Cardiac septum (tissue), 1 donor: Measurements from ENCODE around the gene TRIM67. TPM values are rescaled to one million over a fixed set of nuclear protein-coding genes. Genes with fewer than 3 reads are reported as not detected.
A peak's percentile ranks its signal among the peaks of the same experiment; 100 is the strongest.

Experiments
- DNase-seq: peaks from one replicate; pipeline ENCODE4 v3.0.0-alpha.2; 2020; ENCODE audit warnings: low spot score
- intact Hi-C: fragments of 100-400 bp; cut with DNase I; formaldehyde crosslinking; loops from one replicate; pipeline ENCODE4 v1.14.0; 2022
- total RNA-seq: library from RNA; stranded (reverse); fragmentation: NEBNext Ultra II Directional; extraction: Animal tissue kit (Norgen Biotek cat#: 25700); gene quantifications from one replicate; pipeline ENCODE4 v1.2.1, GENCODE V29; 2021
- donor health status: DM: no; HTN: no; CAD: no.

Gene TRIM67
- total RNA-seq, 1 donor from 2014 or later: 0.24 TPM

DNA sequence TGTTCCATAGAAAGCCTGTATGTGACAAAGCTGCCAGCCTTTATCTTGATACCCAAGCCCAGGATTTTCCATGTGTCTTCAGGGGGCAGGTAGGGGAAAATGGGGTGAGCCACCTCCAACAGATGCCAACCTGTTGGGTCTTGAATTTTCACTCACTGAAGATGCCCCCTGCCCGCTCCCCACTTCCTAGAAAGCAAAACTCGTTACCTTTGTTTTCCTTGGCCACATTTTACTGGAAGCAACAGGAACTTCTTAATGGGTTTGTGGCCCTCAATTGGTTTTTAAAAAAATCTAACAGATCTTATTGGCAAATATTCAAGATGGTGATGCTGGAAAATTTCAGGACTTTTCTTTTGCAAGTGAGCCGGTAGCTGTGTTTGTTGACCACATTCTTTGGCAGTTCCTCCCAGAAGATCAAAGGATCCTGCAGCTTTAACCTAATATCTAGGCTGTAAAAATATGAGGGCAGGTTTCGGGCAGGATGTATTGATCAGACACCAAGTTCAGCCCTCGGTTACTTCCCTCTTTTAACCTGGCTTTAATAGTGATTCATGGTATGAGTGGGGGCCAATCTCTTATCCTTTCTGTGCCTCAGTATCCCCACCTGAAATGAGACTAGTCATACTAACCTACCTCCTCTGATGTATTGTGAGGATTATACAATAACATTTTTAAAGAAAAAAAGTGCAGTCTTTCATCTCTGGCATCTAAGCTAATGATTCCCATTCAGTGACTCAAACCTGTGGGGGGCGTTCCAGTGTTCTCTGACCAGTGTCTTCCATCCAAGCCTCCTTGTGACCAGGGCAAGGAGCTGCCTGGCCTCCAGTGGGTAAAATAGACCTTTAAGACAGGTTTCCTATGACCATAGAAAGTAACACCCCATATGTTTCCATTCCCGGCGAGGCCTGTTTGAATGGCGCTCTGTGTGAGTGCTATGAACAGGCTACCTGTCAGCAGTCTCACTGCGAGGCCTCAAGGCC, 57.9 kb downstream of the TRIM67 start:
- no peak for DNase-seq
- intact Hi-C loops: no loop called here

DNA sequence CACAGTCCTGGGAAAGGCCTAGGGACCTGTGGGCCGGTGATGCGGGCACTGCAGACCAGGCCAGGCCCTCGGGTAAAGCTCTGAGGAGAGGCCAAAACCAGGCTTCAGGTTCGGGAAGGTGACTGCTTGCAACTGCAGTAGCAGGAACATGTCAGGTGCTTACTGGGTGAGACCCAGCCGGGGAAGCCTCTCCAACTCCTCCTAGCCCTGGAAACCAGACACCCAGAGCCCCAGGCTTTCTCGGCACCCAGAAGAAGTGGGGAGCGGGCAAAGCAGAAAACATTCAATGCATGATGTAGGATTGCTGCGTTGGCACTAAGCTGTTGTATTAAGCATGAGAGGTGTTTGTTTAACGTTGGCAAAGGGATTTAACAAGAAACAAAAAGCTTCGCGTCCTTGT, 58.9 kb downstream of the TRIM67 start:
- DNase-seq: no peak
- intact Hi-C loops: no loop called here

DNA sequence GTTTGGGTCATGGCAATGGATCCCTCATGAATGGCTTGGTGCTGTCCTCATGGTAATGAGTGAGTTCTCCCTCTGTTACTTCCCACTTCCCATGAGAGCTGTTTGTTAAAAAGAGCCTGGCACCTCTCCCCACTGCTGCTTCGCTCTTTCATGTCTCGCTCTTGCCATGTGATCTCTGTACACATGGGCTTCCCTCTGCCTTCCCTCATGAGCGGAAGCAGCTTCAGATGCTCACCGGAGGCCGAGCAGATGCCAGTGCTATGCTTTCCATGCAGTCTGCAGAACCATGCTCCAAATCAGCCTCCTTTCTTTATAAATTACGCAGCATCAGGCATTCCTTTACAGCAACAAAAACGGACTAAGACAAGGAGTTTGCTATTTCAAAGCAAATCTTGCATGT, 64.3 kb downstream of the TRIM67 start:
- intact Hi-C loops: no loop called here
- no peak for DNase-seq

DNA sequence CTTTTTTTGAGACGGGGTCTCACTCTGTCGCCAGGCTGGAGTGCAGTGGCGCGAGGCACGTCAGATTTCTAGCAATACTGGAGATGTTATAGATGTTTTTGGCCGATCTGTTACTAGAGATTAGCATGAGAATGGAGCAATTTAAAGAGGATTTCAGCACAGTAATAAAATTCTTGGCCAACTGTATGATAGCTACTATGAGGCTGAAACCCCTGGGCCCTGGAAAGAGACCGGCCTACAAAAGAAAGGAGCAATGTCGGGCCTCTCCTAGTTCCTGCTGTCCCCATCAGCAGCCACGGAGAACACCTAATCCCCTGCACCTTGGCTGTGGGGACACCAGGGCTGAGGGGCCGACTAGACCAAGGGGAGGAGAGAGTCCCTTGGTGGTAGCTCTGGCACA, 69.7 kb downstream of the TRIM67 start:
- intact Hi-C loops: no loop called here

DNA sequence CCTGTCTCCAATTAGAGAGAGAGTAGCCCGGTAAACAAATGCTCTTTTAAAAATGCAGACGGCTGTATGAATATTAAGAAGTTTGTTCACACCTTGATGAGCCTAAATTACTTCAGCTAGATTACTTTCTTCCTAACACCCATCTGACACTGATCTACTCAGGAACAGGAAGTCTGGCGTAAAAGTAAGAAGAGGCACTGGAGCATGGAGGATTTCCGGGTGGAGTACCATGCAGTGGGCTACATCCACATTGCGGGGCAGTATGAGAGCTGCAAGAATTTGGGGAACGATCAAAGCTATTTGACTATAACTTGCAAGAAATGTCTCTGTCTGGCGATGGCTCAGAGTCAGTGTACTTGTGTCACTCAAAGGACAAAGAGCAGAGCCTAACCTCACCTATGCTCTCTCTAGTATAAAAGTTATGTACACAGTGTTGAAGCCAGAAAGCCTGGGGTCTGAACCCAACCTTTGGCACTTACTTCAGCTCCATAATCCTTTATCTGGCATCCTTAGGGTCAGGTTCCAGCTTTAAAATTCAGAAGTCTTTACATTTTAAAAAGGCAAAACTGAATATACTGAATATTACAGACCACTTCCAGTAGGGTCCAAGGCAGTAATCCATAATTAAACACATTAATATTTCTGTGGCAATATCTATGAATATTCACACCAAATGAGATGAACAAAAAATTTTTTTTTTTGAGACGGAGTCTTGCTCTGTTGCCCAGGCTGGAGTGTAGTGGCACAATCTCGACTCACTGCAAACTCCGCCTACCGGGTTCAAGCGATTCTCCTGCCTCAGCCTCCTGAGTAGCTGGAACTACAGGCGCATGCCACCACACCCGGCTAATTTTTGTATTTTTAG, 71.2 kb downstream of the TRIM67 start:
- intact Hi-C loops: no loop called here

More for the DNA sequence above, 69.7 kb downstream of the TRIM67 start:
- DNase-seq: no peak

DNA sequence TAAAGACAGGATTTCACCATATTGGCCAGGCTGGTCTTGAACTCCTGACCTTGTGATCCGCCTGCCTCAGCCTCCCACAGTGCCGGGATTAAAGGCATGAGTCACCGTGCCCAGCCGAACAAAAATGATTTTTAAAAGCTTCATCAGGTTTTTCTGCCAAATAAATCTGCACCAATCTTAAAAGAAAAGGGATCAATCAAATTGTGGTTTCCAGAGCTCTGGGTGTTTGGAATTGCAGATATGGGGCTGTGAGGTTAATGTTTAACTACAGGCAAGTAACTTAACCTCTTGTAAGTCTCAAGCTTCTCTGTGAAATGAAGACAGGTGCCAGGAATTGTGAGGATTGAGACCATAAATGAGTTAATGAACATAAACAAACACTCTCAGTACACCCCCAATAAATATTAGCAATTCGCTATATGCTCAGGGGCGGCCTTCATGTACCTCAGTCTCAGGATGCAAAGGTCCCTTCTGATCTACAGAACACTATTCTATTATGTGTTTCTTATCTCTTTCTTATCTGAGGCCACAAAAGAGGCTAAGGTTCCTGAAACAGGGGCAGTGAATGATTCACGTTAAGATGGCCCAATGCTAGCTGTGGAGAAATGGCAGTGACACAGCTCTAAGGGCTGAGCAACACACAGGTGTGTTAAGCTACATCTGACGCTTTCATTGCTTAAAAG, 72.0 kb downstream of the TRIM67 start:
- intact Hi-C loops: no loop called here
- no peak for DNase-seq

More for the DNA sequence above, 71.2 kb downstream of the TRIM67 start:
- no peak for DNase-seq

DNA sequence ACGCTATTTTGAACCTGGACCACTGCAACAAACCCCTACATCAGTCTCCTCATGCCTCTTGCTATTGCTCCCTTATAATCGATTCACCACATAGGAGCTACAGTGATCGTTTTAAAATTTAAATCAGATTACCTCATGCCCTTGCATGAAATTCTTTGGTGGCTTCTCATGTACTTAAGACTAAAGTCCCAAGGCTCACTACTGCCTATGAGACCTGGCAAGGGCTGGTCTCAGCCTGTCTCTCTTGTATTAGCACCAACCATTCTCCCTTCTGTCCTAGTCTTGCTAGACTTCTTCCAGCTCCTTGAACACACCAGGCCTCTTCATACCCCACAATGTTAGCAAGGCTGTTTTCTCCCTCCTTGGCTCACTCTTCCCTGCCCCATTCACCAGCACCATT, 72.6 kb downstream of the TRIM67 start:
- intact Hi-C loops: no loop called here
- no peak for DNase-seq

DNA sequence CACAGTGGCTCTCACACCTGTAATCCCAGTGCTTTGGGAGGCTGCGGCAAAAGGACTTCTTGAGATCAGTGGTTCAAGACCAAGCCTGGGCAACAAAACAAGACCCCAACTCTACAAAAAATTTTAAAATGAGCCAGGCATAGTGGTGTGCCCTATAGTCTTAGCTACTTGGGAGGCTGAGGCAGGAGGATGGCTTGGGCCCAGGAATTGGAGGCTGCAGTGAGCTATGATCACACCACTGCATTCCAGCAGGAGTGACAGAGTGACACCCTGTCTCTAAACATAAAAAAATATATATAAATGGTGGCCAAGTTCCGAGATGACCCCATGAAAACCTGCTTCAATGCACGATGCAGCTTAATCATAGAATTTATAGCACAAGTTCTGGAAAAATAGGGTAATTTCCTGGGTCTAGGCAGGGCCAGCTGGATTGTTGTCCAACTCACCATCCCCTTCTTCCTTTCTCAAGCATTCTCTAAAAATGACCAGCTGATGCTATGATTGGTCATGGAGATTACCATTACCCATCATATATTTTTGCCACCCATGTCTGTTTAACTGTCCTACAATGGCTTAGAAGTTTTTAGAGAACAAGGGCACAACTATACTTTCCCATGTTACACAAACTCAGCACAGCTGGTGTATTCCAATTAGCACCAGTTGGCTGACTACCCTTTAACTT, 73.8 kb downstream of the TRIM67 start:
- intact Hi-C loops: no loop called here
- no peak for DNase-seq

DNA sequence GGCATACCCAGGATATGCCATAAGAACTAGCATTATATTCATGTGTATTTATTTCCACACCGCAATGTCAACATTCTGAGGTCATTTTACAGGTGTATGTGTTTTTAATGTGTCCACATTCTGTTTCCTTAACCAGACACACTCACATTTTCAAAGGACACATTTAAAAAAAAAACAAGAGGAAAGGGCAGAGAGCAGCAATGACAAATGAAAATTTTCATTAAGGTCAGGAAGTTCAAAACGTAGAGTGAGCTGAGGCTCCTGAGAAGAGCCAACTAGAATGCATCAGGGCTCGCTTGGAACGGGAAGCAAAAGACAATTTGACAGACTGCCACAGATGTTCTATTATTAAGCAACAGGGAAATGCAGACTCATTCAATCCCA, 74.3 kb downstream of the TRIM67 start:
- intact Hi-C loops: no loop called here
- no peak for DNase-seq

DNA sequence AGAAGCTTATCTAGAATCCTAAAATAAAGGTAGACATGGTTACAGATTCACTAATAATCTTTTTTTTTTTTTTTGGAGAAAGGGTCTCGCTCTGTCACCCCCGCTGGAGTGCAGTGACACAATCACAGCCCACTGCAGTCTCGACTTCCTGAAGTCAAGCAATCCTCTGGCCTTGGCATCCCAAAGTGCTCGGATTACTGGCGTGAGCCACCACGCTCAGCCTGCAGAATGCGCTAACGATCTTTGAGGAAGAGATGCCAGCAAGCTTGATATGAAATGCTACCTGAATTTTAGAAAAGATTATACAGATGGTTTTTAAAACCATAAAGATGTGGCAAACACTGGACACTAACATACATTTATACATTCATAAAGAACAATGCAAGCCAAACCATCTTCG, 75.1 kb downstream of the TRIM67 start:
- no peak for DNase-seq
- intact Hi-C loops: no loop called here

DNA sequence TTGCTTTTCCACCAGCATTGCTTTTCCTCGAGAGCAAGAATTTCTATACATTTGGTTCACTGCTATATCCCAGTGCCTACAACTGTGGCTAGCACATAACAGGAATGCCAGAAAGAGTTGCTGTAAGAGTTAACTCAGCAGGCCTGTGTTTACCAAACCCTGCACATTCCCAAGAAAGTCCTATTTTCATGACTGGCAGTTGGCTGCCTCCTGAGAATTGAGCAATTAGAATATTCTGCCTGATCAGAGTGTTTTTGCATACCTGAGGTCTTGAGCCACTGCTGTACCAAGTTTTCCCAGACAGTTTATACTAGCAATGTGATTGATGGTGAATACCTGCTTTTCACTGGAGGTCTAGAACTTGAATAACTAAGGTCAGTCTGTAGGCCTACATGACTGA, 76.4 kb downstream of the TRIM67 start:
- intact Hi-C loops: no loop called here
- DNase-seq: no peak

DNA sequence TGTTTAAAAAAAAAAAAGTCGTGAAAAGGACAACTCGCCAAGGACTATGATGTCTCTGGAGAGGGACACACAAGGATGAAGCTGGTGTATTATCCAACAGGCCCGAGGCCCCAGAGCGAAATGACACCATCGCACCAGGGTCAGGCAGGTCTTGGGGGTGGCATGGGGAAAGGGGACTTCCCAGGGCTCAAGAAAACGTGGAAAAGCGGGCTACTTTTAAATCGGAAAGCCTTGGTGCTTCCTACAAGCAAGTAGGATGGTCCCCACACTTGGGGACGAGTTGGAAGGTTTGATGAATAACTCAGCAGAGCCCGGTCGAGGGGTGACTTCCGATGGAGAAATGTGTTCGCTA, 78.6 kb downstream of the TRIM67 start:
- no peak for DNase-seq
- intact Hi-C loops: loop anchor here (5.0 kb wide), 1 partner anchor 97 kb away; the partner anchor contains the start of genes EXOC8 and SPRTN

DNA sequence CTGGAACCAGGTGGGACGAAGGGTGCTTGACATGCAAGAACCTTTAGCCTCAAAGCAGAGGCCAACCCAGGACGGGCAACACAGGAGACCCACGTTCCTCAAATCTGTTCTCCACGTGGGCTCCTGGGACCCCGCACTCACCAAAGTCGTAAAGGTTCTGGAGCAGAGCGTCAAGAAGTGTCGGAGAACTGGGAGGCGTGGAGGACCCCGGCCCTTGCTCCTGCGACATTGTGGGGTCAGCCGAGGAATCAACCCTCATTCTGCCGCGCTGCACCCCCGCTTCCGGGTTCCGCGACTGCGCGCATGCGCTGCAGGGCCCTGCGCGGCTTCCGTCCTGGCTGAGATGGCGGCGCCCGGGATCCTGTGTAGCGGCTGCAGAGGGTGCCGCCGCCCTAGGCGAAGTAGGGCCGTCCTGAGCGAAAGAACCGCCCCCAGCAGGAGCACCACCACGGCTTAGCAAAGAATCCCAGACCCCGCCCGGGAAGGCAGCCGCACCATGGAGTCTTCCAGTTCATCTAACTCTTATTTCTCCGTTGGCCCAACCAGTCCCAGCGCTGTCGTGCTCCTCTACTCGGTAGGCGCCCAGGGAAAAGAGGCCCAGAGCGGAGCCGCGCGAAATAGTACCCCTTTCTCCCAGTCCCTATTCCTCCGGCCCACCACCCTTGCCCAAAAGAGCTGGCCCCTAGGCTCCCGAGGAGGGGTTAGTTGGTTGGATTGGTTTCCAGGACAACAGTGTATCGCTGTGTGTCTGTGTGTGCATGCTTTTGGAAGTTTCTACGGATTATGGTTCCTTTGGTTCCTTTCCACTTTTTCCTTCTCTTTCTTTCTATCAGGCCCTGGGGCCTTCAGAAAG, 79.3 kb downstream of the TRIM67 start, which contains the start of gene GNPAT:
Gene GNPAT, plus strand, starts transcription at position 330 of the 853 bp plus-strand sequence. Its CDS starts 167 bp downstream, at position 497.
- DNase-seq: peak; percentile 95
- intact Hi-C loops: loop anchor here (5.0 kb wide), 1 partner anchor 96 kb away; the partner anchor contains the start of genes EXOC8 and SPRTN

DNA sequence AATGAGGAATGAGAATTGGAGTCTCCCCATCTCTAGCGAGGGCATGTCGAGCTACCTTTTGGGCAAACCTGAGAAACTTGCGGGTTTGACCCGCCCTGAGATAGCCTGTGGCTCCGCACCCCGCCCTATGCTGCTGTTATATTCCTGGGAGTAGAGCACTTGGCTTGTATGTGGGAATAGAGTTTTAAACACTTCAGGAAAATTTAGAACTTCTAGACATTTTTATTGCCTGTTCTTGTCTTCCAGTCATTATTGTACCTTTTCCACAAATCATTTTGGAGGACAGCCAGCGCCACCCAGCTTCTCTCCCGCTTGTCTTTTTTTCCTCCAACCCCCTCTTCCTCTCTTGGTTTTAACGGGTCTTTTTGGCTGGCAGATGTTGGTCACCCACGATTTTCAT, 79.9 kb downstream of the TRIM67 start:
- DNase-seq: no peak
- intact Hi-C loops: loop anchor here (5.0 kb wide), 1 partner anchor 96 kb away; the partner anchor contains the start of genes EXOC8 and SPRTN

DNA sequence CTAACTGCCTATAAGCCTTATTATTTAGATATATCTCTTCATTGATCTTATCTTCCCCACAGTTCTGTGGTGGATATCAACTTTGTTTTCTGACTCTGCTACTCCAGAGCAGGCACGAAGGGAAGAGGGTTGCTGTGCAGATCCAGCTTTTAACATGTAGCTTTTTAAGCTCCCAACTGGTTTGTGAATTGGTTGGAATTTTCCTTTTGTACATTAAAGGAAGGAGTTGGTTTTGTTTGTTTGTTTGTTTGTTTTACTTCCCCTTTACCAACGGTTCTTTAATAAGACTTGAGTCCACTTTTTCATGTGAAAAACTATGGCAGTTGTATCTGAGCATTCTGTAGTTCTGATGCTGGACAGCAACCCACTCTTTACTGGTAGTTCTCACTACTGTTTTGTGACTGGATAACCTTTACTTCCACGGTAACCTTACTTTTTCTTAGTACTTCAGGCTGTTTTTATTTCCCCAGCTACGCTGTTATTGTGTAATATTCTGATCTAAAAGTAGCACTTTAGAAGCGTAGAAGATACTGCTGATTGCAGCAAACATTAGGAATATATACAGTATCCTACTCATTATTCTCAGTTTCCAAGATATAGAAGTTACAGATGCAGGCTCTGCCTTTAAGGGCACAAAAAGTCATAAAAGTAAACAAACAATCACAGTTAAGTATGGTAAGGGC, 80.8 kb downstream of the TRIM67 start:
- no peak for DNase-seq
- intact Hi-C loops: loop anchor here (5.0 kb wide), 1 partner anchor 95 kb away; the partner anchor contains the start of genes EXOC8 and SPRTN

DNA sequence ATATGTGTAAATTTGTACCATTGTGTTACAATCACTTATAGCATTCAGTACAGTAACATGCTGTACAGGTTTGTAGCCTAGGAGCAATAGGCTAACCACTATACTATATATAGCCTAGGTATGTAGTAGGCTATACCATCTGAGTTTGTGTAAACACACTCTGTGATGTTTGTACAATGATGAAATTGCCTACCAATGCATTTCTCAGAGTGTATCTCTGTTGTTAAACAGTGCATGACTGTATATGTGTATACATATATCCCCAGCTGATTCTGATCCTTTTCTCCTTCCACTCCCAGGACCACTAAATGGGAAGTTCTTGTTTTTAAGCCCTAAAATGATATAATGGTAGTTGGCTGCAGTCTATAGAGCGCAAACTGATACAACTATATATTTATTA, 86.9 kb downstream of the TRIM67 start:
- no peak for DNase-seq
- intact Hi-C loops: no loop called here

DNA sequence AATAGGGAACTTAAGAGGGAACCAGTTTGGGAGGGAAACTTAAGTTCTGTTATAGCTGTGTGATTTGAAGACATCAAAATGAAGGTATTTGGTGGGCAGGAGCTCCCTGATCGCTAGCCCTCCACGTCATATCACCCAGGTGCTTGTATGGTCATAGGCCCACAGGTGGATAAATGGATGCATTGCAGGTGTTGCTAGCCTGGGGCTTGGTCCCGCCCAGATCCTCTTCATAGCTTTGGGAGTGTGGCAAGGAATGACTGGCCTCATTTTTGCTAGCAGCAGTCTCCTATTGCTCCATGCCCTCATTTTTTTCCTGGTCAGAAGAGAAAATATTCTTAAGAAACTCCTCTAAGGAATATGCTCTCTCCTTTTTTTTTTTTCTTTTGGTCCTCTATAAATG, 90.5 kb downstream of the TRIM67 start:
- intact Hi-C loops: no loop called here
- no peak for DNase-seq

DNA sequence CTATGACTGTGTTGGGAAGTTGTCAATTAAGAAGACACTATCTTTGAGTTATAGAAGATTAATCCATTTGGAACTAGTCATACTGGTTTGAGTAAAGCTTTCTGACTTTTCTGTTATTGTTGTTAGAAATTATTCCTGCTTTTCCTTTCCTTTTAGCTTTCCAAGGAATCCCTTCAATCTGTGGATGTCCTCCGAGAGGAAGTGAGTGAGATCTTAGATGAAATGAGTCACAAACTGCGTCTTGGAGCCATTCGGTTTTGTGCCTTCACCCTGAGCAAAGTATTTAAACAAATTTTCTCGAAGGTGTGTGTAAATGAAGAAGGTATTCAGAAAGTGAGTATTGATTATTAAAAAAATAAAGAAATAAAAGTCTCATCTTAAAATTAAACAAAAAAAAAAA, 98.5 kb downstream of the TRIM67 start:
- intact Hi-C loops: no loop called here
- DNase-seq: no peak
